KOPT-K1 (cell line): ENCODE measurements around the gene ADGRF4.
"Not testable (repeated sequence)": the region's sequence is repeated elsewhere in the genome, so short reads cannot be mapped to it uniquely, and the experiment has no call there.

Experiments used
- H3K27ac ChIP-seq: fragments of 200-600 bp; sonication (generic); 2 replicates; pipeline ENCODE4 v1.5.1; 2016; ENCODE audit warnings: antibody characterized with exemption, mild to moderate bottlenecking, low read depth, low read length; ENCODE audit not compliant: poor library complexity, severe bottlenecking
- H3K36me3 ChIP-seq: fragments of 200-600 bp; sonication (generic); 2 replicates; pipeline ENCODE4 v1.5.1; 2017; ENCODE audit warnings: antibody characterized with exemption, mild to moderate bottlenecking, low read length, moderate library complexity; ENCODE audit not compliant: insufficient read depth
- H3K9me3 ChIP-seq: fragments of 200-600 bp; sonication (generic); 2 replicates; pipeline ENCODE4 v1.5.1; 2017; ENCODE audit warnings: antibody characterized with exemption, low read length, mild to moderate bottlenecking; ENCODE audit not compliant: insufficient read depth, poor library complexity, severe bottlenecking

The ADGRF4 gene

GRCh38 chr6:47740714-47741113, 42.3 kb downstream of the ADGRF4 start:
- Histone ChIP-seq H3K27ac (no peak overlapping the region), H3K9me3 (no peaks in the 10 kb centered on the region), H3K36me3 (no peaks in the 10 kb centered on the region)

- Histone ChIP-seq H3K9me3 (no peaks in the 10 kb centered on the region), H3K27ac (no peak overlapping the region), H3K36me3 (no peaks in the 10 kb centered on the region)
Observed at GRCh38 chr6:47741807-47742206, 43.4 kb downstream of the ADGRF4 start.

GRCh38 chr6:47743744-47744143, 45.4 kb downstream of the ADGRF4 start:
- H3K9me3 ChIP-seq, result no peaks in the 10 kb centered on the region

GRCh38 chr6:47745269-47745668, 46.9 kb downstream of the ADGRF4 start:
- not testable (repeated sequence) for H3K9me3 ChIP-seq, H3K36me3 ChIP-seq, H3K27ac ChIP-seq

More at GRCh38 chr6:47743744-47744143, 45.4 kb downstream of the ADGRF4 start:
- Histone ChIP-seq H3K36me3 (no peaks in the 10 kb centered on the region), H3K27ac (no peak overlapping the region)

GRCh38 chr6:47749757-47750156, 51.4 kb downstream of the ADGRF4 start:
- Histone ChIP-seq H3K36me3 (no peaks in the 10 kb centered on the region), H3K9me3 (no peaks in the 10 kb centered on the region), H3K27ac (no peak overlapping the region)

GRCh38 chr6:47752801-47753200, 54.4 kb downstream of the ADGRF4 start:
- Histone ChIP-seq H3K27ac (no peak overlapping the region), H3K36me3 (no peaks in the 10 kb centered on the region), H3K9me3 (no peaks in the 10 kb centered on the region)

GRCh38 chr6:47759364-47759763, 61.0 kb downstream of the ADGRF4 start:
- Histone ChIP-seq H3K36me3 (no peaks in the 10 kb centered on the region), H3K27ac (no peak overlapping the region), H3K9me3 (no peaks in the 10 kb centered on the region)

- Histone ChIP-seq H3K36me3 (no peaks in the 10 kb centered on the region), H3K9me3 (no peaks in the 10 kb centered on the region), H3K27ac (no peak overlapping the region)
Observed at GRCh38 chr6:47762502-47762901, 64.1 kb downstream of the ADGRF4 start.

GRCh38 chr6:47766445-47766844, 68.1 kb downstream of the ADGRF4 start:
- no peak overlapping the region for H3K27ac ChIP-seq
- H3K9me3 ChIP-seq, result no peaks in the 10 kb centered on the region
- H3K36me3 ChIP-seq, result no peaks in the 10 kb centered on the region

GRCh38 chr6:47767102-47767501, 68.7 kb downstream of the ADGRF4 start:
- Histone ChIP-seq H3K36me3 (no peaks in the 10 kb centered on the region), H3K27ac (no peak overlapping the region), H3K9me3 (no peaks in the 10 kb centered on the region)

- H3K27ac ChIP-seq, result no peak overlapping the region
- H3K9me3 ChIP-seq, result no peaks in the 10 kb centered on the region
- no peaks in the 10 kb centered on the region for H3K36me3 ChIP-seq
Observed at GRCh38 chr6:47769982-47770381, 71.6 kb downstream of the ADGRF4 start.
